HG03442 (cell line): Measurements from ENCODE around the gene SHC2.
"Not testable (repeated sequence)": the region's sequence is repeated elsewhere in the genome, so short reads cannot be mapped to it uniquely, and the experiment has no call there.

Source experiments
- ATAC-seq: cut with Tn5 transposase; IDR thresholded peaks from one replicate; pipeline ENCODE4 v1.9.1; 2021; ENCODE audit warnings: mild to moderate bottlenecking, moderate library complexity; ENCODE audit not compliant: unreplicated experiment

The SHC2 gene

DNA sequence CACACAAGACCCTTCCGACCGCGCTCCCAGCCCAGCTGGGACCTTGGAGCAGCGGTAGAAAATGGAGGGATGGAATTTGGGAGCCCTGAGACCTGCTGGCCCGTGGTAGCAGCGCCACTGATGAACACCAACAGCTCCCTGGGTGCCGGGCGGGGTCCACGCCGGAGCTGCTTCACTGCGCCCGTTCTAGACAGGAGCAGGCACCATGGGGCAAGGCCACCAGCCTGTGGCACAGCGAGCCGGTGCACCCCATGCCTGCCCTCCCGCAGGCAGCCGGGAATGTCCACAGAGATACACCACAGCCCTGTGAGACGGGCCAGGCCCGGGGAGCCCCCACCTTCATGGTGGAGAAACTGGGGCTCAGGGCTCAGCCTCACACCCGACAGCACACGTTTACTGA, 9.9 kb upstream of the SHC2 start:
- no peak for ATAC-seq

DNA sequence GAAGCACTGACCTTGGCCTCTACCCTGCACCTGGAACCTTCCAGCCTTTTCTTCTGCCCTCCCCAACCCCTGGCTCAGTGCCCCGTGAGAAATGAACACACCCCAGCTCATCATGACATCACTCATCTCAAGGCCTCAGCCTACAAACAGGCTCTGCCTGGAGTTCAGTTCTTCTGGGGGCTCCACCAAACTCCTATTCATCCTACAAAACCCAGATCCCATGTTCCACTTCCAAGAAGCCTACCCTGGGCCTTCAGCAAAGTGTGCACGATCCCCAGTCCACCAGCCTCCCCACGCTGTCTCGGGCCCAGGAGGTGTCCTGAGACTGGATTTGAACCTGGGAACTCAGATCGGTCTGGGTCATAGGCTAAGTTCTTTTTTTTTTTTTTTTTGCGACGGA, 9.0 kb upstream of the SHC2 start:
- ATAC-seq = no peak

DNA sequence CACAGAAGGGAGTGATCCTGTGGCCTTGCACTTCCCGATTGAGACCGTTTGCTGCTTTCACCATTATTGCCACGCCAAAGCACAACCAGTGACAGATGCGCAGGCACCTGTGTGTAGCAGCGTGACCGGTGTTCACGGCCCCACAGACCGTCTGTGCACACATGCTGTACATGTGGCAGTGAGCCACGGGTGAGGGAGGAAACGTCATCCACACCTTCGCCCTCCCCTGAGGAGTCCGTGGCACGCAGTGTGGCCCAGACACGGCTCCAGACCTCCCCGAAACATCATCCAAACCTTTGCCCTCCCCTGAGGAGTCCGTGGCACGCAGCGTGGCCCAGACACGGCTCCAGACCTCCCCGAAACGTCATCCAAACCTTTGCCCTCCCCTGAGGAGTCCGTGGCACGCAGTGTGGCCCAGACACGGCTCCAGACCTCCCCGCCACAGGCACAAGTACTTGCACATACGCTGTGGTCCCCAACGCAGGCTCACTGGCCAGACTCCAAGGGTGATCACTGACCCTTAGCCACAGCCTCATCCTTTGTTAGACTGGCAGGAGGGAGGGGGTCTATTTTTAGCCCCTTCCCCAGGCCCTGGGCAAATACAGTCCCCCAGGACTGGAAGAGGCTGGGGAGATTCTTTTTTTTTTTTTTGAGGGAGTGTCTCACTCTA, 7.9 kb upstream of the SHC2 start:
- ATAC-seq = no peak

DNA sequence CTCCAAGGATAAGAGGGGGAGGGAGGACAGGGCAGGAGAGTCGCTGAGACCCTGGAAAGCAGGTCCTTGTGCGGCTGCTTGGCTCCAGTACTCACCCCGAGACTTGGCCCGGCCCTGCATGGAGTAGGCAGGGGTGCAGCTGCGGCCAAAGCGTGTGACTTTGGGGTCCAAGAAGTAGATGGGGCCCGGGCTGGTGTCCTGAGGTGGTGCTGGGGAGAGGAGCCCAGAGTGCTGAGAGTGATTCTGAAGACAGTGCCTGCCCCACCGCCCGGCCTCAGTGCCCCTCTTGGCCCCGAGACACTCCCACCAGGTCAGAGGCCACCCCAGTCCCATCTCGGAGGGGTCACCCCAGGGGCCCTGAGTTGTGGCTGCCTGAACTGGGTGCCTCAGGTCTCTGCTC, 6.7 kb upstream of the SHC2 start:
- no peak for ATAC-seq

DNA sequence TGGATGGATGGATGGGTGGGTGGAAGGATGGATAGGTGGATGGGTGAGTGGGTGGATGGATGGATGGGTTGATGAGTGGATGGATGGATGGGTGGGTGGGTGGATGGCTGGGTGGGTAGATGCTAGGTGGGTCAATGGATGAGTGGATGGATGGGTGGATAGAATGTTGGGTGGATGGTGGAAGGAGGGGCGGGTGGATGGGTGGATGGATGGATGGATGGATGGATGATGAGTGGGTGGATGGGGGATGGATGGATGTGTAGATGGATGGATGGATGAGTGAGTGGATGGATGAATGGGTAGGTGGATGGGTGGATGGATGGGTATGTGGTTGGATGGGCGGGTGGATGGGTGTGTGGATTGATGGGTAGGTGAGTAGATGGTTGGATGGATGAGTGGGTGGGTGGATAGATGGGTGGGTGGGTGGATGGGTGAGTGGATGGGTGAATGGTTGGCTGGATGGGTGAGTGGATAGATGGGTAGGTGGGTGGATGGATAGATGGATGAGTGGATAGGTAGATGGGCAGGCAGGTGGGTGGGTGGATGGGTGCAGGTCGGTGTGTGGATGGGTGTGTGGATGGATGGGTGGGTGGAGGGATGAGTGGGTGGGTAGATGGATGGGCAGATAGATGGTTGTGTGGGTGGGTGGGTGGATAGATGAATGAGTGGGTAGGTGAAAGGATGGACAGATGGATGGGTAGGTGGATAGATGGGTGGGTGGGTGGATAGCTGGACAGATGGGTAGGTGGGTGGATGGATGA, 4.4 kb upstream of the SHC2 start:
- ATAC-seq = no peak

DNA sequence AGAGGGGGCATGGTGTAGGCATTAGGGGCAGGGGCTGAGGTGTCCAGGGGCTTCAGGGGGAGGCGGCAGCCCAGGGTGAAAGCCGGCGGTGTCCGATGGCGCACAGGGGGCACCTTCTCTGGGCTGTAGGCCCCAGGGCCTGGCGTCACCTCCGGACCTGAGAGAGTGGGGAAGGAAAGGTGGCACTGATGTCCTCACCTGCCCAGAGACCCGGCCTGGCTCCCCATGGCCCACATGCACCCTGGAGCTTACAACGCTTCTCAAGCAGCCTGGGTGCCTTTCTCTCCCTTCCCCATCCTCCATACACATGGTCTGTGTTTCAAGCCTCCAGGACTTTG, 3.3 kb upstream of the SHC2 start:
- ATAC-seq = no peak

DNA sequence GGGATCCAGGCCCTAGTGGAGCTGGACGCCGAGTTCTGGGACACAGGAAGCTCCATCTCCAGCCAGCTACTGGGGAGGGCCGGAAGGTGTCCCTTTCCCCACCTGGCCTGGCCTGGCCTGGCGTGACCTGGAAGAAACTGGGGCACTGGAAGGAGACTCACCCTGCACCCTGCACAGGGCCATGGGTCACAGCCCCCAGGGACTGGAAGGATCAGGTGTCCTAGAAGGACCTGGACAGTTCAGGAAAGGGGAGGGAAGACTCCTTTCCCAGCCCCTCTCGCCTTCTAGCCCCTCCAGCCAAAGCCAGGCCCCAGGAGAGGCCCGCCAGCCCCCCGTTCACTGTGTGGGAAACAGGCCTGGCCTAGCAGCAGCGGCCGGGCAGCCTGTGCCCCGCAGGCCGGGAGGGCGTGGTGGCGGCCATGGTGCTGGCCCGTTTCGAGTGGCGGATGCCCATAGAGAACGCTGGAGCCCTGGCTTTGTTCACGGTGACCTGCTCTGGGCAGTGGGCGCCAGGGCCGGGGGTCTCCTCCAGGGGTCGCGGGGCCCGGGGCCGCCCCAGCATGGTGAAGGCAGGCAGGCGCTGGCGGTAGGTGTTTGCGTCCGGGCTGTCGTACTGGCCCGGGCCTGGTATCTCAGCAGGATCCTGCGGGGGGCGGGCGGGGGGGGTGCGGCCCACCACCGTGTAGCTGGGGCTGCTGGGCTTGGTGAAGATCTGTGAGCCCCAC, 2.8 kb upstream of the SHC2 start:
- no peak for ATAC-seq

DNA sequence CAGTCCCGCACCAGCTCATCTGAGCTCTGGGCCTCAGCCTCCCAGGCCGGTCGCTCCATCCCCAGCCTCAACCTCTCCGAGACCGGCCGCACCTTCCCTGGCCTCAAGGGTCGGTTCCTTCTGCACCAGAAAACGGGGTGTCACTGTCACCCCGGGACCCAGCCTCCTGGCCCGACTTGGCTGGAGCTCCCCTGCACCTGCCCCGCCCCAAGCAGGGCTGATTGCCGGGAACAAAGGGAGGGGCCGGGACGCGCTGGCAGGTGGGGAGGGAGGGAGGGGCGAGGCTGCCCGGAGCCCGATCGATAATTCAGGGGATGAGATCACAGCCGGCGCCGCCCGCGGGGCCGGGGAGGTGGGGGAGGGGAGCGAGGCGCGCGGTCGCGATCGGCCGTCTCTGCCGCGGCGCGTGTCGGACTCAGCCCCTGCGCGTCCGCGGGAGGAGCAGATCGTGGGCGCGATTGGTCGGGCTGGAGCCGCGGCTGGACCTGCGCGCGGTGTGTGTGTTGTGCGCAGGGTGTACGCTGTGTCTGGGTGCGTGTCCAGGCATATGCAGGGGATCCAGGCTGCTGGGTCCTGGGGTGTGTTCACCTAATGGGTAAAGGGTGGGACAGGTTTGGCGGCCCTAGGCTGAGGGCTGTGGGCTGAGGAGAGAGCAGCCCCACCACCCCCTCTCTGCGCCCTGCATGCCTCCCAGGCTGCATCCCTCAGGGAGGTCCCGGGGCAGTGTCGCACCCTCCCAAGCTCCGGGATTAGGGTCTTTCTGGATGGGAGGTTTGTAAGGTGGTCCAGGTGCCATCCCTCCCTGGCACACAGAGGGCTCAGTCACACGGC, 1.1 kb upstream of the SHC2 start:
- ATAC-seq = no peak

DNA sequence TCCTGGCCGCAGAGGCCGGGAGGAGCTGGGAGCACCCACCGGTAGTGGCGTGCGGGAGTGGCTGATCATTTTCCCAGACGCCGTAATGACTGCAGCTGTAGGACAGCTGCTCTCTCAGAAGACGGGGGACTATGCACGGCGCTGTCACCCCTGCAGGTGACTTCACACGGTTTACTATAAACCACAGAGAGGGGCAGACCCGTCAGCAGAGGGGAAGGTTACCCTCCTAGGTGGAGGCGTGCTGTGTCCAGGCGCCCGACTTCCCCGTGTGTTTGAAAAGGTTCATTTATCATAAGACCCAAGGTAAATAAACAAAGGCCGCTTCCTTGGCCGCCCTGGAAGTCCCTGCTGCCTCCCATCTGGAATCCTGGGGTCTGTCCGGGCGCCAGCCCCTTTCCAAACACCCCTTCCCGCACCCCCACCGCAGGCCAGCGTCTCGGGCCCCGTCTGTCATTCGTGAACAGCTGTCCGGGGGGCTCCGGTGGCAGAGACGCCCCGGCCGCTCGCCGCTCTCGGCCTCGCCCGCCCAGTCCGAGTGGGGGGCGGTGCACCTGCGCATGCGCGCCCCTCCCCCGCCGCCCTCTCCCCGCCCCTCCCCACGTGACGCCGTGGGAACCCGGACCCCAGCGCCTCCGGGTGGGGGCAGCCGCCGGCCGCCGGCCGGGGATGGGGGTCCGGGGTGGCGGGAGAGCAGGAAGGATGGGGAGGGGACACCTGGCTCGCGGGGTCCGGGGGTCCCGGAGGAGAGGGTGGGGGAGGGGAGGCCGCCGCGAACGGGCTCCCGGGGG, 915 bp downstream of the SHC2 start:
- ATAC-seq = no peak

DNA sequence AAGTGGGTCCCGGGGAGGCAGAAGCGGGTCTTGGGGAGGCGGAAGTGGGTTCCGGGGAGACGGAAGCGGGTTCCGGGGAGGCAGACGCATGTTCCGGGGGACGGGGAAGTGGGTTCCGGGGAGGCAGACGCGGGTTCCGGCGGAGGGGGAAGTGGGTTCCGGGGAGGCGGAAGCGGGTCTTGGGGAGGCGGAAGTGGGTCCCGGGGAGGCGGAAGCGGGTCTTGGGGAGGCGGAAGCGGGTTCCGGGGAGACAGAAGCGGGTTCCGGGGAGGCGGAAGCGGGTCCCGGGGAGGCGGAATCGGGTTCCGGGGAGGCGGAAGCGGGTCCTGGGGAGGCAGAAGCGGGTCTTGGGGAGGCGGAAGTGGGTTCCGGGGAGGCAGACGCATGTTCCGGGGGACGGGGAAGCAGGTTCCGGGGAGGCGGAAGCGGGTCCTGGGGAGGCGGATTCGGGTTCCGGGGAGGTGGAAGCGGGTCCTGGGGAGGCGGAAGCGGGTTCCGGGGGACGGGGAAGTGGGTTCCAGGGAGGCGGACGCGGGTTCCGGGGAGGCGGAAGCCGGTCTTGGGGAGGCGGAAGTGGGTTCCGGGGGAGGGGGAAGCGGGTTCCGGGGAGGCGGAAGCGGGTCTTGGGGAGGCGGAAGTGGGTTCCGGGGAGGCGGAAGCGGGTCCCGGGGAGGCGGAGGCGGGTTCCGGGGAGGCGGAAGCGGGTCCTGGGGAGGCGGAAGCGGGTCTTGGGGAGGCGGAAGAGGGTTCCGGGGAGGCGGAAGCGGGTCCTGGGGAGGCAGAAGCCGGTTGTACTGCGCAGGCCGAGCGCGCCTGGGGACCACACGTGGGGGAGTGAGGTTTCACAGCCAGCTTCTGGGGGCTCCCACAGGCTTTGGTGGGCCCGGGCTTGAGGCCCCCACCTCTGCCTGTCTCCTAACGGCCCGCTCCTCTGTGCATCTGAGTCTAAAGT, 2.5 kb downstream of the SHC2 start:
- ATAC-seq = no peak

DNA sequence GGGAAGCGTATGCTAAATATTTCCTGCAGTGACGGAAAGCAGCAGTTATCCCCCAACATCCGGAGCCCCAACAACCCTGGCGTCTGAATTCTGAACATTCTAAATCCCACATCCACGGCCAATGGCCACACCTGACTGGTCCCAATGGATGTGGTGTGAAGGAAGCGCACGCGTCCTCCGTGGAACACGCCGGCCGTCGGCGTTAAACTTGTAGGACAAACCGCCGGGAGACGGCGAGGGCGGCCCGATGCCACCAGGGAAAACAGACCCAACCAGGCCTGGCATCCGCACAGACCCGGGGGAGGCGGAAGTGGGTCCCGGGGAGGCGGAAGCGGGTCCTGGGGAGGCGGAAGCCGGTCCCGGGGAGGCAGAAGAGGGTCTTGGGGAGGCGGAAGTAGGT, 3.2 kb downstream of the SHC2 start:
- no peak for ATAC-seq

DNA sequence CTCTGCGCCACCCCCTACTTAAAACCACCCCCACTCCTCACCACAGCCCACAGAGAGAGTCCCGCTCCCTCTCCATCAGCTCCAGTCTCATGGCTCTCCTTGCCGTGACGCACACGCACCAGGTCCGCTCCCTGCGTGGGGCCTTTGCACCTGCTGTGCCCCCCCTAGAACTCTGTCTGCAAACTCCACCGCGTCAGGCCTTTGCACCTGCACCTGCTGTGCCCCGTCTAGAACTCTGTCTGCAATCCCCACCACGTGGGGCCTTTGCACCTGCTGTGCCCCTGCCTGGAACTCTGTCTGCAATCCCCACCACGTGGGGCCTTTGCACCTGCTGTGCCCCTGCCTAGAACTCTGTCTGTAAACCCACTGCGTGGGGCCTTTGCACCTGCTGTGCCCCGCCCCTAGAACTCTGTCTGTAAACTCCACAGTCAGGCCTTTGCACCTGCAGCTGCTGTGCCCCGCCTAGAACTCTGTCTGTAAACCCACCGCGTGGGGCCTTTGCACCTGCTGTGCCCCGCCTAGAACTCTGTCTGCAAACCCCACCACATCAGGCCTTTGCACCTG, 4.2 kb downstream of the SHC2 start:
- no peak for ATAC-seq

DNA sequence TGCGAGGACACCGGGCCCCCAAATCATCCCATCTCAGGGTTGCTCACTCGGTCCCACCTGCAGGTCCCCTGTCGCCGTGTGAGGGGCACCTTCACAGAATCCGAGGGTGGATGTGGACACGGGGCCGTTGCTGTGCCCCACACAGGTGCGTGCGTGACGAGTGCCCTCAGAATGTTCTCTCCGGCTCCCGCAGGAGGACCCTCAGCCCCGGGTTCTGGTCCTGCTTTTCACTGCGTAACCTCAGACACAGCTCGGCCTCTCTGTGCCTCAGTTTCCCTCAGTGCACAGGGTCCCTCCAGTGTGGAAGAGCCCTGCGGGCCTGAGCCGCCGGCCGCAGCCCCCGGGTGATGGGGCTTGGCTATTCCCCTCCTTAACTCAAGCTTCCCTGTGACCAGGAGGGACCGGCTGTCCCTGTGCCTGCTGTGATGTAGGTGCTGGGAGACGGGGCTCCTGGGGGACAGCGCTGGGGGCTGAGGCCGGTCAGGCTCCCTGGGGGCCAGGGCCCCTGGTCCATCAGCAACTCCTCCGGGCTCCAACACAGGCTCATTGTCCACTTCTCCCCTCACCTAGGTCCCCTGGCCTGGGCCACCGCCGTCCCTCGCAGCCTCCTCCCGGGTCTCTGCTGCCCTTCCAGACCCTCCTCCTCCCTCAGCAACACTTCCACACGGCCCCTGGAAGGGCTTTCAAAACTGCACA, 4.8 kb downstream of the SHC2 start:
- no peak for ATAC-seq

DNA sequence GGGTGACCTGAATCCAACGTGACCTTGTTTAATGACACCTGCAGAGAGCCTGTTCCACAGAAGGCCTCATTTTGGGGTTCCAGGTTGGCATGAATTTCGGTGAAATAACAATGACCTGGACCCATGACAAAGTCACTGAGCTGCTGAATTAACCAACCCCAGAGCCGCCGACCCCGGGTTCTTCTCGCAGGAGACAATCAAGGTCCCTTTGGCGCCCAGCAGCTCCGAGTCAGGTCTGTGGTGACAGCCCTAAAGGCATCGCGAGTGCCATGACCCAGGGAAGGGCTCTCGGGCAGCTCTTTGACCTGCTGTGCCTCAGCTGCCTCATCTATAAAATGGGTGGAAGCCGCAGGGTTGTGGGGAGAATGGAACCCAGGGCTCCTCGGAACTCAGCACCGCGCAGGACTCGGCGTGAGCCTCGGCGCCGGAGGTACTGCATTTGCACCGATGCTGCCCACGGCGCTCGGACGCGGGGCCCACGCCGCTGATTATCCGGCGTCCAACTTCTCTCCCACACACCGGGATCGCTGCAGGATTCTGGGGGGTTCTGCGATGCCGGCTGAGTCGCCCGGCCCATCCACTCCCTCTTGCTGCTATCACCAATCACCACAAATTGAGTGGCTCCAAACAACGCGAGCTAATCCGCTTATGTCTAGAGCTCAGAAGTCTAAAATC, 5.7 kb downstream of the SHC2 start:
- no peak for ATAC-seq

DNA sequence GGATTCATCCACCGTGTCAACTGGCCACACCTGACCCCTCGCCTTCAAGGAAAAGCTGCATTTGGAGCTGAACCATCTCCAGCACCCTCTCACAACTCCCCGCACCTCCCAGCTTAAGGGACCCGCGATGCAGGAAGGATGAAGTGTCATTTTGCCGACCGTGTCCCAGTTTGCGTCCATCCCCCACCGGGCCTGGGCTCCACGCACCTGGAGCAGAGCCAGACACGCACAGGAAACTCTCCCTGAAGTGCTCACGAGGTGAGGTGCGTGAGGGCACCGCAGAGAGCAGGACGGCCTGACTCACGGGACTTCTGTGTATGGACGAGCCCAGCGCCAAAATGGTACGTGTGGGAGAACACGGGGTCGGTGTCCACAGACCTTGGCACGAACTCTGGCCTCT, 7.2 kb downstream of the SHC2 start:
- ATAC-seq = no peak

DNA sequence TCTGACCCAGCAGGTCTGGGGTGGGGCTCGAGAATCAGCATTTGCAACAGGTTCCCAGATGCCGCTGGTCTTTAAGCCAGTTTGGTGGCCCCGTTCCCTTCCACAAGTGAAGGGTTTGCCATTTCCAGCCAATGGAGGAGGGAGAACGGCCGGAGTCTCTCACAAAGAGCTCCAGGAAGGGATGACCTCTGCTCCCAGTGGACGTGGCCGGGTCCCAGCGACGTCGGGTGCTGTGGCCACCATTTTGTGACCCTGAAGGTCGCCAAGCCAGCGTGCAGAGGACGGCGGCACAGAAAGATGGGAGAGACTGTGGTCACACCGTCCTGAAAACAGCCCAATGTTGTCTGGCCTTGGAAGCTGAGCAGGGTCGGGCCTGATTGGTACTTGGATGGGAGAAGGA, 8.0 kb downstream of the SHC2 start:
- ATAC-seq = no peak

DNA sequence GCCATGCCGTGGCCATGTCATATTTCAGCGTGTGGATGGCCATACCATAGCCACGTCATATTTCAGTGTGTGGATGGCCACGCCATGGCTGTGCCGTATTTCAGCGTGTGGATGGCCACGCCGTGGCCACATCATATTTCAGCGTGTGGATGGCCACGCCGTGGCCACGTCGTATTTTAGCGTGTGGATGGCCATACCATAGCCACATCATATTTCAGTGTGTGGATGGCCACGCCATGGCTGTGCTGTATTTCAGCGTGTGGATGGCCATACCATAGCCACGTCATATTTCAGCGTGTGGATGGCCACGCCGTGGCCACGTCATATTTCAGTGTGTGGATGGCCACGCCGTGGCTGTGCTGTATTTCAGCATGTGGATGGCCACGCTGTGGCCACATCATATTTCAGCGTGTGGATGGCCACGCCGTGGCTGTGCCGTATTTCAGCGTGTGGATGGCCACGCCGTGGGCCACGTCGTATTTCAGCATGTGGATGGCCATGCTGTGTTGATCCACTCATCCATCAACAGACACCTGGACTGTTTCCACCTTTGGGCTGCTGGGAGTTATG, 9.8 kb downstream of the SHC2 start:
- ATAC-seq = not testable (repeated sequence)

DNA sequence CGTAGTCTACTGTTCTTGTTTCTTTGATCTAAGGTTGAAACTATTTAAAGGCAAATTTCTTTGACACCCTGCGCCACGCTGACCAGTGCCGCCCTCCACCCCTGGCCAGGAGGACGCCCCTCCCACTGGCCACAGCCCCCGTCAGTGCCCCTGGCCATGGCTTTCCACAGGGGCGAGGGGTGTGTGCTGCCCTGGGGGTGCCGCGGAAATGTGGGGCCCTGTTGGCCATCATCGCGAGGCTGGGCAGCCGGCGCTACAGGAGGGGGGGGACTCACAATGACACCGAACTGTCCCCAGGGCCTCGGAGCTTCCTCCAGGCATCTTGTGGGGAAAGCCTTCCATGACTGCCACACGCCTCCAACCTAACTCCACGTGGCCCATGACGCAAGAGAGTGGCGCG, 10.9 kb downstream of the SHC2 start:
- no peak for ATAC-seq
